HEK293 (cell line): ENCODE measurements around the gene UCK2.

Experiments
- GLI4 ChIP-seq: fragments of 450-650 bp; formaldehyde crosslinking; IDR thresholded peaks from 2 replicates; pipeline ENCODE4 v1.5.1; 2016; ENCODE audit warnings: missing biosample characterization, missing genetic modification characterization
- KLF9 ChIP-seq: fragments of 450-650 bp; formaldehyde crosslinking; IDR thresholded peaks from 2 replicates; pipeline ENCODE4 v1.5.1; 2016; ENCODE audit warnings: missing biosample characterization, missing genetic modification characterization, low read depth
- RBAK ChIP-seq: fragments of 450-650 bp; formaldehyde crosslinking; IDR thresholded peaks from 2 replicates; pipeline ENCODE4 v1.5.1; 2016; ENCODE audit warnings: missing biosample characterization, missing genetic modification characterization
- ZNF140 ChIP-seq: fragments of 450-650 bp; formaldehyde crosslinking; IDR thresholded peaks from 2 replicates; pipeline ENCODE4 v1.5.1; 2016; ENCODE audit warnings: missing biosample characterization, missing genetic modification characterization
- ZNF416 ChIP-seq: fragments of 450-650 bp; formaldehyde crosslinking; IDR thresholded peaks from 2 replicates; pipeline ENCODE4 v1.5.1; 2016; ENCODE audit warnings: missing biosample characterization, missing genetic modification characterization

DNA sequence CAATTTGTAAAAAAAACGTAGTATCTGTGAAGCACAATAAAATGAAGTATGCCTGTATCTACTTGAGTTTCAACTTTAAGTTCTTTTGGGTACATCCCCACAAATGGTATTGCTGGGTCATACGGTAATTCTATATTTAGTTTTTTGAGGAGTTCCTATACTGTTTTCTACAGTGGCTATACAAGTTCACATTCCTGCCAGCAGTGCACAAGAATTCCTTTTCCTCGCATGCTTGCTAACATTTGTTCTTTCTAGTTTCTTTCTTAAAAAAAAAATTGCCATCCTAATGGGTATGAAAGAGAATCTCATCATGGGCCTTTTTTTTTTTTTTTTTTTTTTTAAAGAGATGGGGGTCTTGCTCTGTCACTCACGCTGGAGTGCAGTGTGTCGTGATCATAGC, 41.9 kb downstream of the UCK2 start:
- TF ChIP-seq KLF9 (tag by site-specific recombination) = no peak
- no peak for TF ChIP-seq GLI4 (tag by site-specific recombination)
- no peak for TF ChIP-seq ZNF140 (tag by site-specific recombination)
- no peak for TF ChIP-seq ZNF416 (tag by site-specific recombination)
- TF ChIP-seq RBAK (tag by site-specific recombination) = no peak
